NCI-H1092 (cell line): ENCODE measurements around the gene DCAF15.

ENCODE experiments used
- DNase-seq: peaks from one replicate; lab custom pipeline; 2025; lab: John Stamatoyannopoulos, UW

The DCAF15 gene

GRCh38 chr19:13995017-13995728, 42.9 kb downstream of the DCAF15 start:
- DNase-seq: no peak

- DNase-seq: no peak
Observed at GRCh38 chr19:13995878-13996765, 43.8 kb downstream of the DCAF15 start.

GRCh38 chr19:13996928-13997630, 44.8 kb downstream of the DCAF15 start:
- no peak for DNase-seq

GRCh38 chr19:13997631-13997962, 45.3 kb downstream of the DCAF15 start:
- DNase-seq: no peak

- no peak for DNase-seq
Observed at GRCh38 chr19:13998426-13998825, 46.1 kb downstream of the DCAF15 start.

GRCh38 chr19:13999085-13999484, 46.8 kb downstream of the DCAF15 start:
- no peak for DNase-seq

- DNase-seq: no peak
Observed at GRCh38 chr19:14000691-14001375, 48.5 kb downstream of the DCAF15 start.

GRCh38 chr19:14002571-14003250, 50.4 kb downstream of the DCAF15 start:
- DNase-seq: no peak

- DNase-seq: no peak
Observed at GRCh38 chr19:14003251-14004055, 51.1 kb downstream of the DCAF15 start.

GRCh38 chr19:14004619-14005348, 52.5 kb downstream of the DCAF15 start:
- DNase-seq: no peak

- peak; percentile 80 for DNase-seq
Observed at GRCh38 chr19:14005349-14006084, 53.2 kb downstream of the DCAF15 start.

- DNase-seq: peak; percentile 99
Observed at GRCh38 chr19:14006085-14006765, 53.9 kb downstream of the DCAF15 start, which contains the start of gene RFX1. Gene RFX1, minus strand, starts transcription at chr19:14006320. Its CDS starts 12,477 bp downstream, at chr19:13993843.

- DNase-seq: no peak
Observed at GRCh38 chr19:14006766-14007562, 54.7 kb downstream of the DCAF15 start.
